ENCODE data around the gene ACSL1.

The ACSL1 gene

DNA sequence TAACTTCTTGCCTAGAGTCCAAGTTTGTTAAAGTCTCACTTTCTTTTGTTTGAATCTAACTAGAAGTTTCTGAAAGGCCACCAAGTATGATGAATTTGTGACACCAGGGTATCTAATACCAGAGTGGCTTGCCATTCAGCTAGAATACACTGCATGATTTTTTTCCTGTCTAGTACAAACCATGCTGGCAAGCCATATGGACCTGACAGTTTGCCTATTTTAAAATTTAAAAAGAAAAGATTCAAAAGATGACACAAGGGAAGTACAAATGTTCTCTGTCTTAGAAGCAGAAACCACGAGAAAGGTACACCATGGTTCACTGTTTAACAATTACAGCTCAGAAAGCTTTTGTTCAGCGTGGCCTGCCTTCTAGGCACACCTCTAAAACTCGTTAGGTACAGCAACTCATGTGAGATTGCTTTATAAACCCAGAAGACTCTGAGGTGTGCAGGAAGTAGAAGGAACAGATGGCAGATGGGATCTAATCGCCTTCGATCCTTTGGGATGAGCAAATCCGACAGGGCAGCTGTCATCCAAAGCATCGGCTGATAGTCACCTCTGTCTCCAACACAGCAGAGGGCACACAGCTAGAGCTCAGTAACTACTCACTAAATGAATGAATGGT is 56.5 kb downstream of the ACSL1 start:
- DNase-seq (ENCODE audit: extremely low spot score), result no peak
- ChIA-PET POLR2A (no interaction called here), CTCF (interaction anchor here (0.6 kb wide), 1 partner anchor 208 kb away, joined by 3 read pairs; no protein-coding TSS in a partner anchor)
- TF ChIP-seq BHLHE40 (IDR thresholded peaks at IDR 0.05; ENCODE audit: borderline replicate concordance) (no peak), FOXA1 (IDR thresholded peaks at IDR 0.05) (no peak), SUZ12 (IDR thresholded peaks at IDR 0.05) (no peak), NFRKB (IDR thresholded peaks at IDR 0.05) (no peak), ZNF384 (IDR thresholded peaks at IDR 0.05) (no peak), FOXK2 (IDR thresholded peaks at IDR 0.05) (no peak), FOXM1 (IDR thresholded peaks at IDR 0.05; ENCODE audit: borderline replicate concordance) (no peak), CTBP1 (IDR thresholded peaks at IDR 0.05; ENCODE audit: borderline replicate concordance) (no peak), ARNT (IDR thresholded peaks at IDR 0.05) (no peak), LEF1 (IDR thresholded peaks at IDR 0.05; ENCODE audit: borderline replicate concordance) (no peak), HDGF (IDR thresholded peaks at IDR 0.05; ENCODE audit: borderline replicate concordance) (no peak), SP1 (IDR thresholded peaks at IDR 0.05) (no peak), ELF4 (IDR thresholded peaks at IDR 0.05) (no peak), TARDBP (IDR thresholded peaks at IDR 0.05) (no peak), L3MBTL2 (conservative IDR thresholded peaks at IDR 0.05) (no peak)
- TF ChIP-seq, protein P1, sequence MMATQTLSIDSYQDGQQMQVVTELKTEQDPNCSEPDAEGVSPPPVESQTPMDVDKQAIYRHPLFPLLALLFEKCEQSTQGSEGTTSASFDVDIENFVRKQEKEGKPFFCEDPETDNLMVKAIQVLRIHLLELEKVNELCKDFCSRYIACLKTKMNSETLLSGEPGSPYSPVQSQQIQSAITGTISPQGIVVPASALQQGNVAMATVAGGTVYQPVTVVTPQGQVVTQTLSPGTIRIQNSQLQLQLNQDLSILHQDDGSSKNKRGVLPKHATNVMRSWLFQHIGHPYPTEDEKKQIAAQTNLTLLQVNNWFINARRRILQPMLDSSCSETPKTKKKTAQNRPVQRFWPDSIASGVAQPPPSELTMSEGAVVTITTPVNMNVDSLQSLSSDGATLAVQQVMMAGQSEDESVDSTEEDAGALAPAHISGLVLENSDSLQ (IDR thresholded peaks at IDR 0.05), result no peak

DNA sequence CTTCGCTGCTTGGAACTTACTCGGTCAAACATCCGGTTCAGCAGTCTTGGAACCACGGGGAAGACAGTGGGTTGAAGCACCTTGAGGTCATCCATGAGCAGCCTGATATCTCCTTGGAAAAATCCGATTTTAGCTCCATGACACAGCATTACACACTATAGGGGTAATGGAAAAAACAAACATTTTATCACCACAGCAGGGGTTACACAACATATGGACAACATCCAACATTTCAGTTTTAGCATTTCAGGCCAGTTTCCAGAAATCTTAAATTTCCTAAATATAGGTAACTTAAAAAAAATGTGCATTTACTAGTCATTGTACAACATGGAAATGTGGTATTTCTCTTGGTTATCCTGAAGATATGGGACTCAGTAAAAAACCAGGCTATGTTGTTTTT is 57.5 kb downstream of the ACSL1 start:
- CTCF ChIA-PET, result no interaction called here
- POLR2A ChIA-PET, result no interaction called here
- TF ChIP-seq LEF1 (IDR thresholded peaks at IDR 0.05; ENCODE audit: borderline replicate concordance) (no peak), FOXA1 (IDR thresholded peaks at IDR 0.05) (no peak), BHLHE40 (IDR thresholded peaks at IDR 0.05; ENCODE audit: borderline replicate concordance) (no peak), ZNF384 (IDR thresholded peaks at IDR 0.05) (no peak), HDGF (IDR thresholded peaks at IDR 0.05; ENCODE audit: borderline replicate concordance) (no peak), TARDBP (IDR thresholded peaks at IDR 0.05) (no peak), SUZ12 (IDR thresholded peaks at IDR 0.05) (no peak), NFRKB (IDR thresholded peaks at IDR 0.05) (no peak), FOXK2 (IDR thresholded peaks at IDR 0.05) (no peak)
- DNase-seq (ENCODE audit: extremely low spot score), result no peak

DNA sequence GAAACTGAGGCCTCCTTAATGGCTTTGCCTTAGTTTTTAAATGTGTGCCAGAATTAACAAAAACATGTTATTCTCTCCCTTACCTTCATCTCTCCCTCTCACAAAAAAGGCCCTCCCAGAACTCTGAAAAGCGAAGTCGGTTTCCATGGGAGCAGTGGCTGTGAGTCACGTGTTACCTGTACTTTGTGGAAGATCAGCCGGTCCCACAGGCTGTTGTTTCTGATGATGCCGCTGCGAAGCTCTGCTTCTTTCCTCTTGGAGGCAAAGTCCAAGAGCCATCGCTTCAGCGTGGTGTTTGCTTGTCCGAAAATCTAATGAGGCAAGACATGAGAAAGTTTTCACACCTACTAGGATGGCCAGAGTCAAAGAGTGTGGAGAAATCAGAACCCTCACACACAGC is 59.3 kb downstream of the ACSL1 start:
- DNase-seq (ENCODE audit: extremely low spot score), result no peak
- no peak for TF ChIP-seq SP1 (IDR thresholded peaks at IDR 0.05)
- CTCF ChIA-PET, result interaction anchor here (0.7 kb wide), 1 partner anchor 43 kb away, joined by 6 read pairs; no protein-coding TSS in a partner anchor
- POLR2A ChIA-PET, result no interaction called here

DNA sequence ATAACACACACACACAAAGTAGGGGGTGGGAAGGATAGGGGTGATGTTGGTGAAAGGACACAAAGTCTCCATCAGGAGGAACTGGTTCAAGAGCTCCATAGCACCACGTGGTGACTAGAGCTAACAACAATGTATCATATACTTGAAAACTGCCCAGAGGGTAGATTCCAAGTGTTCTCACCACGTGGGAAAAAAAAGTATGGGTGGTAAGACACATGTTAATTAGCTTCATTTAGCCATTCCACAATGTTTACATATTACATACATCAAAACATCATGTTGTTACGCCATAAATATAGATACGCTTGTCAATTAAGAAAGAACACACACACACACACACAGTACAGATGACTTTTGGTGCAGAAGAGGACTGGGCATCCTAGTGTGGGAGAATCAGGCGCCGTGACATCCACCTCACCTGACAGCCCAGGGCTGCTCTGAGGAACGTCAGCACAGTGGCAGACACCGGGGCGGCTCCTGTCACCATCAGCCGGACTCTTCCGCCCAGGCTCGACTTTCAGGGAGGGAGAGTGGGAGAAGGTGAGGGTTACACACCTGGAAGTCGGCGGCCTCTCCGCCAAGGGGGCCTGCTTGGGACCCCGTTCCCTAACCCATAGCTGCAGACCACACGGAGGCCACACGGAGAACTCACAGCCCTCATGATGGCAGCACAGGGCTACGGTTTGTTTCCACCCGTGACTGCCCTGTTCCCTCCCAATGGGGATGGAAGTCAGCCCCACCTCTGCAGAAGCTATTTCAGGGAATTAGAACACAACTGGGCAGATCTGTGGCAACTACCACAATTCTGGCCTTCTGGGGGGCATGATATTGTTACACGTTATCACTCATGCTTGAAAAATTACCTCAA is 60.1 kb downstream of the ACSL1 start:
- no peak for TF ChIP-seq SUZ12 (IDR thresholded peaks at IDR 0.05)
- TF ChIP-seq HDGF (IDR thresholded peaks at IDR 0.05; ENCODE audit: borderline replicate concordance), result no peak
- TF ChIP-seq SP1 (IDR thresholded peaks at IDR 0.05), result no peak
- TF ChIP-seq, protein P1 (IDR thresholded peaks at IDR 0.05), result no peak
- no peak for TF ChIP-seq ZNF384 (IDR thresholded peaks at IDR 0.05)
- CTCF ChIA-PET, result interaction anchor here (0.6 kb wide), 1 partner anchor 234 kb away, joined by 3 read pairs; no protein-coding TSS in a partner anchor

DNA sequence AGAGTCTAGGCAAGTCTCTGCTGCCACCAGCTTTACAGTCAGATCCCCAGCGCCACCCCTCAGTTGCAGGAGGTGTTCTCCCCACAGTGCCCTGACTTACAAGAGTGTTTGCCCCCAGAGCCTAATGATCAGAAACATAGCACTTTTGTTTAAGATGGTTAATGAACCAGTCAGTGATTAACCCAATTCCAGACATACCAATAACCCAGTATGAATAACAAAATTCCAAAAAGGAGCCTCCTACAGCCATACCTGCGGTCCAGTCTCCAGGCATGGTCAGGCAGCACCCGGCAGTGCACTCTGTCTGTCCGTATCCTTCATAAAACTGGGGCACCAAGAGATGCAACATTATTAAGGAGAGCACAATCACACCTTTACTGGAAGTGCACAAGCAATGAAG is 61.2 kb downstream of the ACSL1 start:
- TF ChIP-seq, protein P1 (IDR thresholded peaks at IDR 0.05), result no peak
- no peak for DNase-seq (ENCODE audit: extremely low spot score)
- POLR2A ChIA-PET, result interaction anchor here (1.2 kb wide), 1 partner anchor 31 kb away, joined by 6 read pairs; the partner anchor contains the start of gene CENPU
- CTCF ChIA-PET, result no interaction called here

More for the DNA sequence above, 60.1 kb downstream of the ACSL1 start:
- DNase-seq (ENCODE audit: extremely low spot score), result no peak
- POLR2A ChIA-PET, result no interaction called here

DNA sequence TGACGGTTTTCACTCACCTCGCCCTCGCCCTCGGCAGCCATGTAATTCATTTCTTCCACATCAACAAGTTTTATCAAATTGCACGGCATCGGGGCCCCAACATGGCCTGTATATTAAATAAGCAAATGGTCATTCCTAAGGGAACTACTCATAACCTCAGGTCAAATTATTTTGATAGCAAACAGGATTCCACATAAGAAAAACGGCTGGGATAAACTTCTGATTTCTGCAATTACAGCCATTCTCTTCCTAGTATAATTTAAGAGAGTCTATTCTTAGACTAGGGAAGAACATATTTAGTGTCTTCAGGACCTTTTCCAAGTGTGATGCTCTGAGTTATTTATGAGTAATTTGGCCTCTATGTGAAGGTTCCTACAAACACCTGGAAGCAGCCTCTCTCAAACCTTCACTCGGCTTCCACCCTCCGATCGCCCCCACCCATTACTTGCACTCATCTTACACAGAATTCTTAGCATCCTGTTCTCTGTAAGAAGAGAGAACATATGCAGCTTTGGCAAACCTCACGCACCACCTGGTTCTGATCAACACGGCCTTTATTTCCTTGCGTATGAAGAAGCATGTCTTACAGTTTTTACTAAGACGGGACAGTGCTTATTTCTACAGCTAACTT is 62.5 kb downstream of the ACSL1 start:
- CTCF ChIA-PET, result interaction anchor here (0.6 kb wide), 1 partner anchor 1177 kb away, joined by 3 read pairs; no protein-coding TSS in a partner anchor
- POLR2A ChIA-PET, result no interaction called here
- no peak for DNase-seq (ENCODE audit: extremely low spot score)
- TF ChIP-seq L3MBTL2 (conservative IDR thresholded peaks at IDR 0.05) (no peak), FOXA1 (IDR thresholded peaks at IDR 0.05) (no peak), TARDBP (IDR thresholded peaks at IDR 0.05) (no peak), CTBP1 (IDR thresholded peaks at IDR 0.05; ENCODE audit: borderline replicate concordance) (no peak), SP1 (IDR thresholded peaks at IDR 0.05) (no peak), SUZ12 (IDR thresholded peaks at IDR 0.05) (no peak), ELF4 (IDR thresholded peaks at IDR 0.05) (no peak), ARNT (IDR thresholded peaks at IDR 0.05) (no peak)

All from HEK293T (cell line).